CD1c-positive myeloid dendritic cell (primary cell): ENCODE results near the gene PIK3AP1.
"Not testable (repeated sequence)": the region's sequence is repeated elsewhere in the genome, so short reads cannot be mapped to it uniquely, and the experiment has no call there.

Experiments
- DNase-seq: peaks from one replicate; pipeline ENCODE4 v3.0.0-alpha.2; 2016; ENCODE audit errors: extremely low spot score

PIK3AP1 gene

GRCh38 chr10:96697438-96697837 lies 22.9 kb downstream of the PIK3AP1 start:
- no peak for DNase-seq

DNA sequence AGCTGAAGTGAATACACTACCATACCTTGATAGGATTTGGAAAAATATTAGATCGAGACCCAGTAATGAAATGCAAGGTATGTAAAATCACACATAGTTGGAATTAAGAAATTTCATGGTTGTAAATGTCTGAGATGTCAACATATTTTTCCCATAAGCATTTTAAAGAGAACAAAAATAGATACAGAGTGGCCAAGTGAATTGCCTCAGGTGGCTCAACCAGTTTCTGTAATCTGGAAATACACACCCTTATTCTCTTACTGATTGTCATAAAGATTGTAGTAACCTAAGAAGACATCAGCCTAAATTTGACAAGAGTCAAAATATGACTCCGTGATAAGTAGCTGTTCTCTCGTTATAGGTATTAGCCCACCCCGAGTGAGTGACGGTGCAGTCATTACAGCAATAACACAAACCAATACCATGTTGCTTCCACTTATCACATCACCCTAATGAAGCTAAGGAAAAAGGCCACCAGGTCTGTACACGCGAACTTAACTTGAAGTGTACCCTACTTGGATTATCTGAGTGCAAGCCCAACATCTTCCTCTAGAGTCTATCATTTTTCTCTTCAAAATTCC lies 23.4 kb downstream of the PIK3AP1 start:
- no peak for DNase-seq

DNA sequence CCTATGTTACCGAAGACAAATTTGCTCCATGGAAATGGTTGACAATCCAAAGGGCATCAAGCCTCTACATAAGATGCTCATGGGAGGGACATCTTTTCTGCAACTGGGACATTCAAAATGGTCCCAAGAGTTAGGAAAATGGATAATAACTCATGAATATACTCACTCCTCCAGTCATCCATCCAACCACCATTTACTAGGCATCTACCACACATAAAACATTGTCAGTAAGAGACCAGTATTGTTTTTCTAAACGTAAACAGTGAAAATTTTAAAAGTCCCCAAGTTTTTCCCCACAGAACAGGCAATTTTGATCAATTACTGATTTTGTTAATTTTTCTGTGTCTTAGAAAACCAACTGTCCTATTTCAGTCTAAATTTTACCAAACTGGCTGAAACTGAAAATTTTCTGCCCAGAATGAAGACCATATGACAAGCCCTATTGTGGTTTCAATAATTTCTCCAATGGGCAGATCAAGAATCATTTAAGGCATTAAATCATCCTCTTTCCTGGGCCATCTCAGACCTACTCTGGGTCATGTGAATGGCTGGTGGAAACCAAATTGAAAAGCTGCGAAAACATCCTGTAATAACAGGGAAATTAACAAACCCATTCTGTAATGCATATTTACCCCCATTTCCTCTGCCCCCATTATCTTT lies 24.2 kb downstream of the PIK3AP1 start:
- no peak for DNase-seq

- peak; percentile 40 for DNase-seq
Observed at GRCh38 chr10:96695366-96695765, 24.9 kb downstream of the PIK3AP1 start.

GRCh38 chr10:96693431-96693830 lies 26.9 kb downstream of the PIK3AP1 start:
- DNase-seq = no peak

DNA sequence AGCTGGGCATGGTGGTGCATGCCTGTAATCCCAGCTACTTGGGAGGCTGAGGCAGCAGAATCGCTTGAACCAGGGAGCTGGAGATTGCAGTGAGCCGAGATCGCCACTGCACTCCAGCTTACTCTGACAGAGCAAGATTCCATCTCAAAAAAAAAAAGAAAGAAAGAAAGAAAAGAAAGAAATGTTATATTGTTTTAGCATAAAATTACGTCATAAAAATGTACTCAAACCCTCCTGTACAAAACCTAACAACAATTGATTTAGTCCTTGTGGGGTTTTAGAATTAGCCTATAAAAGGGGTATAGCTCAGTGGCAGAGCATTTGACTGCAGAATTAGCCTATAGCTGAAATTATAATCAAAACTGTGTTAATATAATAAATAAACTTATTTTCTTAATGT lies 27.9 kb downstream of the PIK3AP1 start:
- DNase-seq = no peak

- no peak for DNase-seq
Observed at GRCh38 chr10:96691761-96692160, 28.6 kb downstream of the PIK3AP1 start.

GRCh38 chr10:96690755-96691730 lies 29.3 kb downstream of the PIK3AP1 start:
- peak; percentile 27 for DNase-seq

DNA sequence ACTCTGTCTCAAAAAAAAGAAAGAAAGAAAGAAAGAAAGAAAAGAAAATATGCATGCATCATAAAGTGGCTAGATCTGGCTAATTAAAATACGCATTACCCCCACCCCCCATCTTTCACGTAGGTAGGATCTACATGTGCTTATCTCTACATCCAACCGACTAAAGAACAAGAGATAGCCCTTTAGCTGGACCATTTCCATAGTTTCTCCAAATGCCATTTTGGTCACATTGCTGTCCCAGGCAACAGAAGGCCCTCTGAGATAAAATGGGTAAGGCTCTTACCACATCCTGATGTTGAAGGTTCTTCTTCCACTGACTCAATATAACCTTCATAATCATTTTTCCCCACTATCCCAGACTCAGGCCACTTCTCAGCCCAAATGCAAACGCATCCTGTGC lies 31.5 kb downstream of the PIK3AP1 start:
- no peak for DNase-seq

DNA sequence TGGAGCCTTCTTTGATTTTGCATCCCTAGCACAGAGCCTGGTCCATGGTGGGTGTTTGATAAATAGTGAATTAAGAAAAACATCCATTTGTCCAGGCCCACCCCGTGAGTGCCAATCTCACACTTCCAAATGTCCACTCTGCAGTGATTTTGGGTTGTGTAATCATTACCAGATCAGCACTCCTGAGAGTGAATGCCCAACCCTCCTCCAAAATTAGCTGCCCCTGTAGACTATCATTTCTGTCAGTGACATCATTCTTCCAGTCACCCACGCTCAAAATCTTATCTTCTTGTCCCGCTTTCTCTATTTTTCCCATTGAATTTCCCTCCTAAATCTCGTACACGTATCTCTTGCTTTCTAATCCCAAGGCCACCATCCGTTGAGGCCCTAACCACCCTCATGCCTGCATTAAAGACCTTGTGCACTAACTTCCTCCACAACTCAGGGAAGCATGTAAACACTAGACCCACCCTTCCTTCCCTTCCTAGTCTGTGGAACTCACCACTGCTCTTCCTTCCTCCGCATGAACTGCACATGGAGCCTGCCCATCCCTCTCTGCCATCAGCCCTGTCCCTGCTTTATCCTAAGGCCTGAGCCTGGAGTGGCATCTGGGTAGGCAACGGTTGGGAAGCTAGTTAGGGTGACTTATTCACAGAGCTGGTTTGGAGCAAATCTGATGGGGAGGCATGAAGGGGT lies 32.8 kb downstream of the PIK3AP1 start:
- DNase-seq = peak; percentile 14

- no peak for DNase-seq
Observed at GRCh38 chr10:96686514-96686913, 33.8 kb downstream of the PIK3AP1 start.

GRCh38 chr10:96685306-96685705 lies 35.0 kb downstream of the PIK3AP1 start:
- peak; percentile 11 for DNase-seq

- DNase-seq = no peak
Observed at GRCh38 chr10:96684826-96685225, 35.5 kb downstream of the PIK3AP1 start.

GRCh38 chr10:96683710-96684109 lies 36.6 kb downstream of the PIK3AP1 start:
- DNase-seq = no peak

- no peak for DNase-seq
Observed at GRCh38 chr10:96683065-96683464, 37.2 kb downstream of the PIK3AP1 start.

- peak; percentile 38 for DNase-seq
Observed at GRCh38 chr10:96681524-96681923, 38.8 kb downstream of the PIK3AP1 start.

DNA sequence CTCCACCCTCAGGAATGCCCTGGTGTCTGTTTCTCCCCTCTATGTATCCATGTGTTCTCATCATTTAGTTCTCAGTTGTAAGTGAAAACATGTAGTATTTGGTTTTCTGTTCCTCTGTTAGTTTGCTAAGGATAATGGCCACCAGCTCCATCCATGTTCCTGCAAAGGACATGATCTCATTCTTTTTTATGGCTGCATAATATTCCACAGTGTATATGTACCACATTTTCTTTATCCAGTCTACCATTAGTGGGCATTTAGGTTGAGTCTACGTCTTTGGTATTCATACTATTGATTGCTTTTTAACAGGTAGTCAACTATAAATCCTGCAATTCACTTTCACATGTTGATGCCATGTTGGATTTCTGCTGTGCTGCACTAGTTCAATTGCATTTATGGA lies 39.9 kb downstream of the PIK3AP1 start:
- not testable (repeated sequence) for DNase-seq

DNA sequence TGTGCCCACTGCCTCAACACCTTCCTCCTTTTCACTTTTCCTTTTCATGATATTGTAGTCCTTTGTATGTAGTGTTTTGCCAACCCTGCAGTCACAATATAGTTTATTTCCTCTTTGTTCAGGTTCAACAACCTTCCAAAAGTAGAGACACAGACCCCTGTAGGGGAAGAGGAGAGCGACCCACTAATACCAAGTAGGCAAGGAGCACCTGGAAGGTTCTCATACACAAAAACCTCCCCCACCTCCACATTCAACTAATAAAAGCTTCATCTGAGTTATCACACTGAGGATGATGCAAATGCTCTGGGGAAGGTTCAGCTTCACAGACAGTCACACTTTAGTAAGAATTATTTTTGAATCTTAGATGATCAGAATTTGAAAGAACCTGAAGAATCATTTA lies 41.6 kb downstream of the PIK3AP1 start:
- no peak for DNase-seq

GRCh38 chr10:96676272-96677112 lies 43.8 kb downstream of the PIK3AP1 start:
- no peak for DNase-seq

DNA sequence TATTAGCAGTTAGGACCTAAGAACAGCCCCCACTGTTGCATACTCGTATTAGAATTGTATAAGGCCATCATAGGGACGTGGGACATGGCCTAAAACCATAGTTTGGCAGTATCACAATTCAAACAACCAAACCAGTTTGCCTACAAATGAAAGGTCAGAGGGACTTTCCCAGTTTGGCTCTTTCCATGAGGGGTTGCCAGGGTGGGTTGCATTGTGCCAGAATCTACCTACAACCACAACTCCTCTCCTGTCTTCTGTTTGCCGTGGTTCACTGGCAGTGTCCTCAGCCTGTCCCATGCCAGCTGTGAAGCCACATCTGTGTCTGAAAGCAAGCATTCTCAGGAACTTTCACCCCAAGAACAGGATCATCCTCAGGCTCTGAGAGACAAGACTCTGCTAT lies 44.5 kb downstream of the PIK3AP1 start:
- no peak for DNase-seq
